Stimulated activated CD8-positive, alpha-beta memory T cell treated with anti-CD3 and anti-CD28 coated beads, Interleukin-12 subunit alpha, Interleukin-12 subunit beta, amount 100 ng/mL, for 1 hour (primary cell): ENCODE results near the gene KIR2DL1.
"Not testable (repeated sequence)": the region's sequence is repeated elsewhere in the genome, so short reads cannot be mapped to it uniquely, and the experiment has no call there.

Experiments used
- DNase-seq: peaks from one replicate; pipeline ENCODE4 v3.0.0-alpha.2; 2020; ENCODE audit warnings: low read depth

The KIR2DL1 gene

DNA sequence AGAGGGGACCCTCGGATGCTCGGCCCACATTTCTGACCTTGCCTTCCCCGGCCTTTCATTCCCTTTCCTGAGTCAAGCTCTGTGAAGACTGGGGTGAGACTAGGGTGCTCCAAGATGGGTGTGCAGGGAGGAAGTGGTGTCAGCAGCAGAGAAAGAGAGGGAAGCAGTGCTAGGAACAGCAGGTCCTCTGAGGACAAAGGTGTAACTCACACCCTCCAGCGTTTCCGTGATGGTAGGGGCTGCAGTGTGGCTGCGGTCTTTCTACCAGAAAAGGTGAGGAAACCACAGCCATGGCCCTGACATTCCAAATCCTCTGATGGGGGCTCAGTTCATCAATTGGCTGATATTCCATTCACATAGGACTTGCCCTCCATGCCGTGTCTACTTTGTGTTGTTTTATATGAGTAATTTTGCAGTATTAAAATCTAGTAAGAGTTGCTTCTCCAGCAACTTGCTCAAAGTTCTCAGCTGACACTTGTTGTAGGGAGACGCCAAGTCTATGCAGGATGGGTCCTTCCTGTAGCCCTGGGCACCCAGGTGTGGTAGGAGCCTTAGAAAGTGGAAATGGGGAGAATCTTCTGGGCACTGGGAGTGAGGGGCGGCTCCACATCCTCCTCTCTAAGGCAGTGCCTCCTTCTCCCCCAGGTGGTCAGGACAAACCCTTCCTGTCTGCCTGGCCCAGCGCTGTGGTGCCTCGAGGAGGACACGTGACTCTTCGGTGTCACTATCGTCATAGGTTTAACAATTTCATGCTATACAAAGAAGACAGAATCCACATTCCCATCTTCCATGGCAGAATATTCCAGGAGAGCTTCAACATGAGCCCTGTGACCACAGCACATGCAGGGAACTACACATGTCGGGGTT is 48.3 kb downstream of the KIR2DL1 start:
- DNase-seq = no peak

DNA sequence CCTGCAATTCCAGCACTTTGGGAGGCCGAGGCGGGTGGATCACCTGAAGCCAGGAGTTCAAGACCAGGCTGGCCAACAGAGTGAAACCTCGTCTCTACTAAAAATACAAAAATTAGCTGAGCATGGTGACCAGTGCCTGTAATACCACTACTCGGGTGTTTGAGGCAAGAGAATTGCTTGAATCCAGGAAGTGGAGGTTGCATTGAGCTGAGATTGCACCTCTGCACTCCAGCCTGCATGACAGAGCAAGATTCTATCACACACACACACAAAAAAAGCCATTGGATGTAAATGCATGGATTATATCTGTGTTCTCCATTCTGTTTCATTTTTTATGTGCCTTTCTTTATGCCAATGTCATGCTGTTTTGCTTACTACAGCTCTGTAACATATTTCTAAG is 54.8 kb downstream of the KIR2DL1 start:
- DNase-seq = not testable (repeated sequence)

DNA sequence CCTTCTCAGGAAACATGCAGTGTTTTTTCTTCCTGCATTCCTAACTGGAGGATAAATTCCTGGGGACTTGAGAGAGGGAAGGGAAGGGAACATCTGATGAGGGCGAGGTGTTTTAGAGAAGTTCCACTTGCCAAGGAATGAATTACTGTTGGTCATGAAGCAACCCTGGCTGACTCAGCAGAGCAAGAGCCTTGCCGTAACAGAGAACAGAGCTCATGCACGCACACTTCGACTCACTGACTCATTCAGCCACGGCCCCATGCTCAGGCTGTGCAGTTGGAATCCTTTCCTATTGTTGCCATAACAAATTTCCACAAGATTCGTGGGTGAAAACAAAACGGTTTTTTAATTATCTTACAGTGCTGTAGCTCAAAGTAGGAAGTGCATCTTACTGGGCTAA is 55.7 kb downstream of the KIR2DL1 start:
- not testable (repeated sequence) for DNase-seq

GRCh38 chr19:54828064-54828463 is 58.5 kb downstream of the KIR2DL1 start:
- DNase-seq = not testable (repeated sequence)

DNA sequence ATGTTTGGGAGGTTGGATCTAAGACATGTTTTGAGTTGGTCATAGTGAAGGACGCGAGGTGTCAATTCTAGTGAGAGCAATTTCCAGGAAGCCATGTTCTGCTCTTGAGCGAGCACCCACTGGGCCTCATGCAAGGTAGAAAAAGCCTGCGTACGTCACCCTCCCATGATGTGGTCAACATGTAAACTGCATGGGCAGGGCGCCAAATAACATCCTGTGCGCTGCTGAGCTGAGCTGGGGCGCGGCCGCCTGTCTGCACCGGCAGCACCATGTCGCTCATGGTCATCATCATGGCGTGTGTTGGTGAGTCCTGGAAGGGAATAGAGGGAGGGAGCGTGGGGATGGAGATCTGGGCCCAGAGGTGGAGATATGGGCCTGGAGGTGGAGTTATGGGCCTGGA is 62.9 kb downstream of the KIR2DL1 start, which contains the start of gene KIR2DS4:
KIR2DS4 (plus strand) TSS at position 181 of the 400 bp plus-strand sequence.
- DNase-seq = not testable (repeated sequence)
